ENCODE results near the gene PRRX2. TPM values are rescaled to one million over a fixed set of nuclear protein-coding genes. Genes with fewer than 3 reads are reported as not detected.

PRRX2 gene
- total and polyA plus RNA-seq, 9 of the 15 experiments (the other 6 are each of a cell fraction or from before 2014, with no cell fraction given) = 0.21 TPM; not detected in 8

DNA sequence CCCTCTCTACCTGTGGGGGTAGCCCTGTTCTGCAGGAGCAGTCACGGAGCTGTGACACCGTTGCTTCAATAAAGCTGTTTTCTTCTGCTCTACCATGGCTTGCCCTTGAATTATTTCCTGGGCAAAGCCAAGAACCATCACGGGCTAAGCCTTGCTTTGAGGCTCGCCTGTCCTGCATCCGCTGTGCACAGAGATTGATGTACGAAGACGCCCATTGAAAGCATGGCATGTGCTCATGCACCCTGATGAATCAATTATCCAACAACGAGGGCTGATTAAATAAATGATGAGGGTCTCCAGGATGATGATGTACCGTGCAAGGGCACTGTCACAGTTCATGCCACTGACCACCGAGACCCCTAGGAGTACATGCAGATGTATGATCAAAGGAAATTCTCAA lies 66.7 kb downstream of the PRRX2 start:
- Histone ChIP-seq H3K27ac (ENCODE audit: extremely low read depth, low read depth, low read length) (no peak overlapping the region), H3K79me2 (ENCODE audit: control insufficient read depth, insufficient read depth, low read length) (no peaks in the 10 kb centered on the region), H3K4me3 (no peak overlapping the region), H3K4me2 (ENCODE audit: insufficient read depth, low read length) (no peak overlapping the region), H4K20me1 (replicated peaks; ENCODE audit: control insufficient read depth, insufficient read depth, low read length) (no peaks in the 10 kb centered on the region), H3K27me3 (ENCODE audit: control insufficient read depth in 2 of 2, insufficient read depth in 2 of 2, low read length in 2 of 2) (peaks cover 32 to 55% of the 10 kb centered on the region in 2 experiments), H3K4me1 (replicated peaks in 1 of 2; ENCODE audit: control insufficient read depth in 2 of 2, insufficient read depth in 2 of 2, low read length in 2 of 2) (peaks cover 0 to 21% of the 10 kb centered on the region in 2 experiments; a peak in 2 of 5 replicates), H3K36me3 (ENCODE audit: control insufficient read depth, insufficient read depth, low read length) (no peaks in the 10 kb centered on the region), H3K9ac (ENCODE audit: insufficient read depth in 1 of 2, low read depth in 2 of 2, low read length in 2 of 2) (no peak overlapping the region), H3K9me1 (ENCODE audit: control insufficient read depth, insufficient read depth, low read length) (no peaks in the 10 kb centered on the region), H3K9me3 (replicated peaks; ENCODE audit: control insufficient read depth, insufficient read depth, low read depth, low read length) (no peaks in the 10 kb centered on the region), H2AFZ (ENCODE audit: low read depth, low read length) (no peak overlapping the region)
- DNase-seq (ENCODE audit: extremely low read depth in 1 of 4, low spot score in 3 of 4) = no peak
- no peak for ATAC-seq
- BruUV-seq (replicated peaks) = no TSS peak
- CTCF ChIA-PET (ENCODE audit: low intra/inter-chr PET ratio) = no interaction called here
- POLR2A ChIA-PET = no interaction called here
- 5% methylated on average over 10 of the region's 10 CpGs for WGBS (ENCODE audit: insufficient coverage, low coverage, missing lambda C conversion rate)
- no peak for FAIRE-seq
- in situ Hi-C loops (cut with MboI) = no loop called here
- intact Hi-C loops (cut with micrococcal nuclease) = loop anchor here (10.0 kb wide), 1 partner anchor 153 kb away; no protein-coding TSS in a partner anchor
- TF ChIP-seq, protein P1, sequence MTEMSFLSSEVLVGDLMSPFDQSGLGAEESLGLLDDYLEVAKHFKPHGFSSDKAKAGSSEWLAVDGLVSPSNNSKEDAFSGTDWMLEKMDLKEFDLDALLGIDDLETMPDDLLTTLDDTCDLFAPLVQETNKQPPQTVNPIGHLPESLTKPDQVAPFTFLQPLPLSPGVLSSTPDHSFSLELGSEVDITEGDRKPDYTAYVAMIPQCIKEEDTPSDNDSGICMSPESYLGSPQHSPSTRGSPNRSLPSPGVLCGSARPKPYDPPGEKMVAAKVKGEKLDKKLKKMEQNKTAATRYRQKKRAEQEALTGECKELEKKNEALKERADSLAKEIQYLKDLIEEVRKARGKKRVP (CRISPR knock-in tag; IDR thresholded peaks at IDR 0.05) = no peak
- TF ChIP-seq ZNF239 (CRISPR knock-in tag; IDR thresholded peaks at IDR 0.05) = no peak
- TF ChIP-seq ZNF311 (CRISPR knock-in tag; IDR thresholded peaks at IDR 0.05) = no peak
- TF ChIP-seq, protein P2, sequence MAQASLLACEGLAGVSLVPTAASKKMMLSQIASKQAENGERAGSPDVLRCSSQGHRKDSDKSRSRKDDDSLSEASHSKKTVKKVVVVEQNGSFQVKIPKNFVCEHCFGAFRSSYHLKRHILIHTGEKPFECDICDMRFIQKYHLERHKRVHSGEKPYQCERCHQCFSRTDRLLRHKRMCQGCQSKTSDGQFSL (CRISPR knock-in tag; IDR thresholded peaks at IDR 0.05) = peak; percentile 18; the same call in 1 of the 2 replicates
- TF ChIP-seq, protein P2 (tag; IDR thresholded peaks at IDR 0.05) = no peak
- no peak for TF ChIP-seq MAFG (tag; conservative IDR thresholded peaks at IDR 0.05)
- no peak for TF ChIP-seq CSDE1 (IDR thresholded peaks at IDR 0.05)
- no peak for TF ChIP-seq KDM2B (CRISPR knock-in tag; IDR thresholded peaks at IDR 0.05)
- TF ChIP-seq SRSF9 (IDR thresholded peaks at IDR 0.05; ENCODE audit: borderline replicate concordance, low read depth, low read length) = no peak
- no peak for TF ChIP-seq SAFB (IDR thresholded peaks at IDR 0.05; ENCODE audit: borderline replicate concordance, low read depth, low read length)
- TF ChIP-seq NCOR1 (IDR thresholded peaks at IDR 0.05) = no peak
- TF ChIP-seq, protein P3, sequence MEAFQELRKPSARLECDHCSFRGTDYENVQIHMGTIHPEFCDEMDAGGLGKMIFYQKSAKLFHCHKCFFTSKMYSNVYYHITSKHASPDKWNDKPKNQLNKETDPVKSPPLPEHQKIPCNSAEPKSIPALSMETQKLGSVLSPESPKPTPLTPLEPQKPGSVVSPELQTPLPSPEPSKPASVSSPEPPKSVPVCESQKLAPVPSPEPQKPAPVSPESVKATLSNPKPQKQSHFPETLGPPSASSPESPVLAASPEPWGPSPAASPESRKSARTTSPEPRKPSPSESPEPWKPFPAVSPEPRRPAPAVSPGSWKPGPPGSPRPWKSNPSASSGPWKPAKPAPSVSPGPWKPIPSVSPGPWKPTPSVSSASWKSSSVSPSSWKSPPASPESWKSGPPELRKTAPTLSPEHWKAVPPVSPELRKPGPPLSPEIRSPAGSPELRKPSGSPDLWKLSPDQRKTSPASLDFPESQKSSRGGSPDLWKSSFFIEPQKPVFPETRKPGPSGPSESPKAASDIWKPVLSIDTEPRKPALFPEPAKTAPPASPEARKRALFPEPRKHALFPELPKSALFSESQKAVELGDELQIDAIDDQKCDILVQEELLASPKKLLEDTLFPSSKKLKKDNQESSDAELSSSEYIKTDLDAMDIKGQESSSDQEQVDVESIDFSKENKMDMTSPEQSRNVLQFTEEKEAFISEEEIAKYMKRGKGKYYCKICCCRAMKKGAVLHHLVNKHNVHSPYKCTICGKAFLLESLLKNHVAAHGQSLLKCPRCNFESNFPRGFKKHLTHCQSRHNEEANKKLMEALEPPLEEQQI (IDR thresholded peaks at IDR 0.05) = no peak
- peak; percentile 57; the same call in 1 of the 2 replicates for TF ChIP-seq RNF2 (IDR thresholded peaks at IDR 0.05)
- TF ChIP-seq CBX8 (IDR thresholded peaks at IDR 0.05; ENCODE audit: borderline replicate concordance, extremely low read depth, low read depth, low read length, poor library complexity, severe bottlenecking) = peak; percentile 87
- TF ChIP-seq TAF7 (tag; IDR thresholded peaks at IDR 0.05) = no peak
- TF ChIP-seq ZNF121 (CRISPR knock-in tag; conservative IDR thresholded peaks at IDR 0.05) = no peak
- TF ChIP-seq ZNF644 (tag; IDR thresholded peaks at IDR 0.05; ENCODE audit: low read depth) = no peak
- TF ChIP-seq ZNF12 (CRISPR knock-in tag; IDR thresholded peaks at IDR 0.05) = no peak

All from K562 (cell line).